Midbrain (tissue), 1 donor: Measurements from ENCODE around the gene MRPL36.

Experiments used
- DNase-seq: peaks from one replicate; lab custom pipeline; 2025; lab: John Stamatoyannopoulos, UW

Gene MRPL36

GRCh38 chr5:1749346-1750124 is 50.1 kb downstream of the MRPL36 start:
- no peak for DNase-seq

GRCh38 chr5:1748845-1749244 is 50.8 kb downstream of the MRPL36 start:
- no peak for DNase-seq
